HEK293T (cell line): ENCODE results near the gene TCF7.
A peak's percentile ranks its signal among the peaks of the same experiment; 100 is the strongest.

Experiments
- CTCF ChIA-PET: fragments of 350-600 bp; formaldehyde crosslinking; extraction: SDS; loops from one replicate; lab custom pipeline; 2021; ENCODE audit warnings: antibody characterized with exemption, inconsistent platforms; lab: Yijun Ruan, JAX
- POLR2A ChIA-PET: fragments of 350-600 bp; formaldehyde crosslinking; extraction: SDS; loops from one replicate; lab custom pipeline; 2020; ENCODE audit warnings: antibody characterized with exemption, inconsistent platforms; lab: Yijun Ruan, JAX
- DNase-seq: peaks from one replicate; pipeline ENCODE4 v3.0.0; 2012; ENCODE audit warnings: mixed read lengths; ENCODE audit errors: extremely low spot score
- ARNT ChIP-seq: fragments of 450-650 bp; IDR thresholded peaks from 2 replicates; pipeline ENCODE4 v1.6.1; 2017; ENCODE audit warnings: mild to moderate bottlenecking
- BHLHE40 ChIP-seq: fragments of 450-650 bp; IDR thresholded peaks from 2 replicates; pipeline ENCODE4 v1.6.1; 2016; ENCODE audit warnings: mild to moderate bottlenecking, moderate library complexity, borderline replicate concordance
- CTBP1 ChIP-seq: fragments of 450-650 bp; IDR thresholded peaks from 2 replicates; pipeline ENCODE4 v1.6.1; 2016; ENCODE audit warnings: borderline replicate concordance
- ELF4 ChIP-seq: fragments of 450-650 bp; IDR thresholded peaks from 2 replicates; pipeline ENCODE4 v1.6.1; 2017; ENCODE audit warnings: antibody characterized with exemption
- FOXA1 ChIP-seq: fragments of 450-650 bp; IDR thresholded peaks from 2 replicates; pipeline ENCODE4 v1.6.1; 2016; ENCODE audit warnings: mild to moderate bottlenecking
- FOXK2 ChIP-seq: fragments of 450-650 bp; IDR thresholded peaks from 2 replicates; pipeline ENCODE4 v1.6.1; 2016; ENCODE audit warnings: mild to moderate bottlenecking
- FOXM1 ChIP-seq: fragments of 450-650 bp; IDR thresholded peaks from 2 replicates; pipeline ENCODE4 v1.6.1; 2017; ENCODE audit warnings: mild to moderate bottlenecking, borderline replicate concordance
- HDGF ChIP-seq: fragments of 450-650 bp; IDR thresholded peaks from 2 replicates; pipeline ENCODE4 v1.6.1; 2017; ENCODE audit warnings: antibody characterized with exemption, borderline replicate concordance
- L3MBTL2 ChIP-seq: fragments of 450-650 bp; conservative IDR thresholded peaks from 2 replicates; pipeline ENCODE4 v1.6.1; 2016; ENCODE audit warnings: mild to moderate bottlenecking
- LEF1 ChIP-seq: fragments of 450-650 bp; IDR thresholded peaks from 2 replicates; pipeline ENCODE4 v1.6.1; 2017; ENCODE audit warnings: mild to moderate bottlenecking, borderline replicate concordance
- NFRKB ChIP-seq: fragments of 450-650 bp; IDR thresholded peaks from 2 replicates; pipeline ENCODE4 v1.6.1; 2016; ENCODE audit warnings: mild to moderate bottlenecking, moderate library complexity
- PKNOX1 ChIP-seq: fragments of 450-650 bp; IDR thresholded peaks from 2 replicates; pipeline ENCODE4 v1.6.1; 2016
- SP1 ChIP-seq: fragments of 450-650 bp; IDR thresholded peaks from 2 replicates; pipeline ENCODE4 v1.6.1; 2017
- SUZ12 ChIP-seq: fragments of 450-650 bp; IDR thresholded peaks from 2 replicates; pipeline ENCODE4 v1.6.1; 2016; ENCODE audit warnings: mild to moderate bottlenecking
- TARDBP ChIP-seq: fragments of 450-650 bp; IDR thresholded peaks from 2 replicates; pipeline ENCODE4 v1.6.1; 2016
- ZNF384 ChIP-seq: fragments of 450-650 bp; IDR thresholded peaks from 2 replicates; pipeline ENCODE4 v1.6.1; 2016

Gene TCF7

DNA sequence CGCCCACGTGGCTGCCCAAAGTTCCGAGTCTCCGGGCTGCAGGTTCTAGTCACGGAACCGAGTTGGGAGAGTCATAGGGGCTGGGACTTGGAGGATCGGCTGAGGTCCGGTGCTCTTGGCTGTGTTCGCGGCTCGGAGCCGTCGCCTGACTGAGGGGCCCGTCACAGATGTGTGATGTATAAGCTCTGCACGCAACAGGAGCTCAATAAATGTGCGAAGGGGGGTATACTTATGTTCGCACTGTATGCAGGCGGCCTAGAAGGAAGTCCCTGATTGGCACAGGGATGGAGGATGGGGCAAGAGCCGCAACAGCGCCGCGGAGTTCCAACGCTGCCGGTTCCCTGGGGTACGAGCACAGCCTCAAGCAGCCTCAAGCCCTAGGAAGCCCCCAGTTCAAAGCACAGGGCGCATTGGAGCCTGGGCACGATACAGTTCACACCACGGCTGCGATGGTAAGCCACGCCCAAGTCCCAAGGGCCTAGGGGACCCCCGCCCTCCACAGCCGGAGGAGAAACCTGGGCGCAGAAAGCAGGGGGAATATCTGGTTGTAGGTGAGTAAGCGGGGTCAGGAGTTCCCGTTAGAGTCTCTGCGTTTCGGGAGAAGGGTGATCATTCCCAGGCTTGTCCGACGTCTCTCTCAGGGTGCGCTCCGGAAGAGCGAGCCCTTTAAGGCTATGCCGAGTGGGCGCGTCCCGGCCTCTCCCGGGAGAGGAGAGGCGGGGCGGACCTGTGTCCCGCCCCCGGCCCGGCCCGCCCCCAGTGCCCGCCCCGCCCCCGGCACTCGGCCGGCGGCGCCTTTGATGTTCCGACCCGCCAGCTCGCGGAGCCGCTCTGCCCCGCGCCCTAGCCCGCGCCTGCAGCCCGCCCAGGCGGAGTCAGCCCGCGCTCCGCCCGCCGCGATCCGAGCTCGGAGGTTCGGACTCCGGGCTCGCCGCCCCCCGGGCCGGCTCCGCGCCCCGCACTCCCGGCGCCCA lies at the start of gene TCF7:
Gene TCF7 (plus strand): TSS at position 780 of the 974 bp plus-strand sequence. CDS start 226 bp downstream, outside the sequence.
- POLR2A ChIA-PET: interaction anchor here (1.4 kb wide), 1 partner anchor 35 kb away, joined by 3 read pairs; no protein-coding TSS in a partner anchor
- DNase-seq: peak; percentile 91
- CTCF ChIA-PET: interaction anchor here (0.6 to 3.8 kb wide), 2 partner anchors 13 to 1567 kb away, joined by 3 to 17 read pairs; no protein-coding TSS in a partner anchor
- TF ChIP-seq ARNT (no peak), SUZ12 (no peak), FOXA1 (no peak), FOXM1 (no peak), SP1 (no peak), LEF1 (no peak), HDGF (no peak), NFRKB (no peak), BHLHE40 (no peak), L3MBTL2 (no peak), ZNF384 (no peak), CTBP1 (no peak)

- CTCF ChIA-PET: no interaction called here
- DNase-seq: no peak
- POLR2A ChIA-PET: no interaction called here
- TF ChIP-seq TARDBP: no peak
- no peak for TF ChIP-seq ARNT
- no peak for TF ChIP-seq PKNOX1
- no peak for TF ChIP-seq CTBP1
- no peak for TF ChIP-seq FOXA1
- no peak for TF ChIP-seq ELF4
- TF ChIP-seq SUZ12: no peak
- TF ChIP-seq FOXK2: no peak
Measured at GRCh38 chr5:134069553-134069952, 44.9 kb upstream of the TCF7 start.

- TF ChIP-seq BHLHE40 (no peak), TARDBP (no peak), NFRKB (no peak), FOXK2 (no peak), FOXA1 (no peak), SUZ12 (no peak), LEF1 (no peak), CTBP1 (no peak), ZNF384 (no peak), HDGF (no peak), ARNT (no peak), ELF4 (no peak), PKNOX1 (no peak), FOXM1 (no peak), SP1 (no peak), L3MBTL2 (no peak)
- no peak for DNase-seq
- CTCF ChIA-PET: no interaction called here
- POLR2A ChIA-PET: no interaction called here
Measured at GRCh38 chr5:134070725-134071613, 43.5 kb upstream of the TCF7 start.

DNA sequence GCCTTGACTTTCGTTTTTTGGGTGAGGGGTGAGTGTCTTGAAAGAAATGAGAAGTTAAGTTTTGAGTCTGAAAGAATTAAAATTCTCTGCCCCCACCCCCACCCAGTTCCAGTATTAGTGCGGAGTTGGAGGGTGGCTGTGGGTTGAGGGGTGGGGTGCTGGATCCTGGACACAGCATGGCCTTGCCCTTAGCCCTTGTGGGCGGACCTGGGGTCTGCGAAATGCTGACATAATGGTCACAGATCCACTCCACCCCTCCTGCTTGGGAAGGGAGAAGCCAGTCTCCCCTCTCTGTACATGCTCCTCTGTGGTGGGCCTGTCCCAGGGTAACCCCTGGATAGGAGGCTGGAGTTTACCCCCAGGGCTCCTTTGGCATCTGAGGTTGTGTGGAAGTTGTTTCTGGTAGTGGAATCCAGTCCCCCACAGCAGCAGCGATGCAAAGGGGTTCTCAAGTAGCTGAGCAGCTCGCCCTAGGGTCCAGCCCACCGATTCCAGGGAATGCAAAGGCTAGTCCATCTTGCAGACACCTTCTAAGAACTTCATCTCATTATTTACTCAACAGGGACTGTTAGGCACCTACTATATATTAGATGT lies 42.8 kb upstream of the TCF7 start:
- ChIA-PET CTCF (no interaction called here), POLR2A (no interaction called here)
- TF ChIP-seq SUZ12 (no peak), FOXM1 (no peak), SP1 (no peak)
- no peak for DNase-seq

GRCh38 chr5:134072471-134073210 lies 41.8 kb upstream of the TCF7 start:
- no peak for TF ChIP-seq ELF4
- no peak for TF ChIP-seq BHLHE40
- TF ChIP-seq SP1: no peak
- no peak for TF ChIP-seq L3MBTL2
- no peak for TF ChIP-seq FOXA1
- TF ChIP-seq PKNOX1: no peak
- no peak for TF ChIP-seq ARNT
- TF ChIP-seq ZNF384: no peak
- no peak for TF ChIP-seq HDGF
- no peak for TF ChIP-seq TARDBP
- TF ChIP-seq NFRKB: no peak
- TF ChIP-seq FOXM1: no peak
- no peak for TF ChIP-seq CTBP1
- TF ChIP-seq FOXK2: no peak
- no peak for TF ChIP-seq LEF1
- TF ChIP-seq SUZ12: no peak
- ChIA-PET POLR2A (no interaction called here), CTCF (interaction anchor here (0.7 kb wide), 1 partner anchor 11 kb away, joined by 3 read pairs; no protein-coding TSS in a partner anchor)
- no peak for DNase-seq
